ENCODE results near the gene ACER1. TPM values are rescaled to one million over a fixed set of nuclear protein-coding genes. Genes with fewer than 3 reads are reported as not detected.

Gene ACER1
- total and polyA plus RNA-seq, 4 donors = 0.07 TPM; not detected in 3

DNA sequence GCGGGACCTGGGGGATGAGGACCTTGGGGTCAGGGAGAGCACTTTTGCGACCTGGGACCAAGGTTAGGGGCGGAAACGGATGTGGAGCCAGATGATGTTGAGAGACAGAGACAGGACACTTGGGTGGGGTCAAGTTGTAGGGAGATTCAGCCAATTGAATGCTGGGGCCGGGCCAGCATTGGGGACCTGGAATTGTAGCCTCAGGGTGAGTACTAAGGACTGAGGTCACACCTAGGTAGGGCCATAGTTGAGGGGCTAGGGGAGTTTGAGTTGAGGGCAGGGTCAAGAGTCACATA, 40.3 kb upstream of the ACER1 start:
- TF ChIP-seq NR2F2 (IDR thresholded peaks at IDR 0.05) (peak; percentile 57), YY1 (IDR thresholded peaks at IDR 0.05) (no peak), HNF4A (conservative IDR thresholded peaks at IDR 0.05) (no peak)
- TF ChIP-seq, protein P1, sequence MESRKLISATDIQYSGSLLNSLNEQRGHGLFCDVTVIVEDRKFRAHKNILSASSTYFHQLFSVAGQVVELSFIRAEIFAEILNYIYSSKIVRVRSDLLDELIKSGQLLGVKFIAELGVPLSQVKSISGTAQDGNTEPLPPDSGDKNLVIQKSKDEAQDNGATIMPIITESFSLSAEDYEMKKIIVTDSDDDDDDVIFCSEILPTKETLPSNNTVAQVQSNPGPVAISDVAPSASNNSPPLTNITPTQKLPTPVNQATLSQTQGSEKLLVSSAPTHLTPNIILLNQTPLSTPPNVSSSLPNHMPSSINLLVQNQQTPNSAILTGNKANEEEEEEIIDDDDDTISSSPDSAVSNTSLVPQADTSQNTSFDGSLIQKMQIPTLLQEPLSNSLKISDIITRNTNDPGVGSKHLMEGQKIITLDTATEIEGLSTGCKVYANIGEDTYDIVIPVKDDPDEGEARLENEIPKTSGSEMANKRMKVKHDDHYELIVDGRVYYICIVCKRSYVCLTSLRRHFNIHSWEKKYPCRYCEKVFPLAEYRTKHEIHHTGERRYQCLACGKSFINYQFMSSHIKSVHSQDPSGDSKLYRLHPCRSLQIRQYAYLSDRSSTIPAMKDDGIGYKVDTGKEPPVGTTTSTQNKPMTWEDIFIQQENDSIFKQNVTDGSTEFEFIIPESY (IDR thresholded peaks at IDR 0.05) = no peak
- H3K4me3 ChIP-seq (ENCODE audit: low read depth in 1 of 3, low read length in 3 of 3) = peak overlapping the region in 2 of 3 donors; percentile 1 to 70
- no peaks in the 10 kb centered on the region for H3K9me3 ChIP-seq (ENCODE audit: control insufficient read depth in 4 of 4, low read length in 3 of 4)
- no peak overlapping the region for H3K9ac ChIP-seq (ENCODE audit: low read depth in 1 of 2, low read length in 2 of 2)
- H3K27ac ChIP-seq (ENCODE audit: low read depth in 1 of 2, low read length in 2 of 2) = peak overlapping the region in 1 of 2 donors; percentile 11
- peaks cover 2 to 12% (median 3%) of the 10 kb centered on the region in 4 donors for H3K36me3 ChIP-seq (ENCODE audit: control insufficient read depth in 4 of 4, insufficient read depth in 3 of 4, low read depth in 1 of 4, low read length in 3 of 4)
- peaks cover 2 to 14% (median 4%) of the 10 kb centered on the region in 4 donors for H3K4me1 ChIP-seq (ENCODE audit: control insufficient read depth in 4 of 4, insufficient read depth in 4 of 4, low read length in 3 of 4)
- DNase-seq (ENCODE audit: low spot score) = no peak
- no peaks in the 10 kb centered on the region for H3K27me3 ChIP-seq (ENCODE audit: control insufficient read depth in 4 of 4, insufficient read depth in 4 of 4, low read length in 3 of 4)
- 54% methylated on average over 5 of the region's 5 CpGs for WGBS

DNA sequence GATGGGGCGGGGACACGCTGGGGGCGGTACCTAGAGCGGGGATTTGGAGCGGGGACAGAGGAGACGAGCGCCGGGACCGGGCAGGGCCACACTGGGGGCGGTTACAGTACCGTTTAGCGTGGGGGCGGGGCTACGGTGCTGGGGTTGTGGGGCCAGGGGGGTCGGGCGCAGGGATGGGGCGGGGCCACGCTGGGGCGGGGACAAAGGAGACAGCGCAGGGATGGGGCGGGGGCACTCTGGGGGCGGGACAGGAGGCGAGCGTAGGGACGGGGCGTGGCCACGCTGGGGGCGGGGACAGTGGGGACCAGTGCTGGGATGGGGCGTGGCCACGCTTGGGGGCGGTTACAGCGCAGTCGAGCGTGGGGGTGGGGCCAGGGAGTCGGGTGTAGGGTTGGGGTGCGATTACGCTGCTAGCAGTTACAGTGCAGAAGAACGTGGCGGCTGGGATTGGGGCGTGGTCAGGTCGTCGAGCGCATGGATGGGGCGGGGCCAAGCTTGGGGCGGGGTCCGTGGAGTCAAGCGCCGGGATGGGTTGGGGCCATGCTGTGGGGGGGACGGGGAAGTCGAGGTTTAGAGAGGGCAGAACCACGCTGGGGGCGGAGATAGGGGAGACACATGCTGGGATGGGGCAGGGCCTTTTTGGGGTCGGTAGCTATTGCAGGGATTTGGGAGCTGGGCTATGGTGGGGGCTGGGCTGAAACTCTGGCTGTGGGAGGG, 39.8 kb upstream of the ACER1 start:
- H3K36me3 ChIP-seq (ENCODE audit: control insufficient read depth in 4 of 4, insufficient read depth in 3 of 4, low read depth in 1 of 4, low read length in 3 of 4) = peaks cover 0 to 10% (median 8%) of the 10 kb centered on the region in 4 donors
- no peaks in the 10 kb centered on the region for H3K27me3 ChIP-seq (ENCODE audit: control insufficient read depth in 4 of 4, insufficient read depth in 4 of 4, low read length in 3 of 4)
- DNase-seq (ENCODE audit: low spot score) = peak; percentile 99
- 2% methylated on average over 53 of the region's 53 CpGs for WGBS
- no peaks in the 10 kb centered on the region for H3K9me3 ChIP-seq (ENCODE audit: control insufficient read depth in 4 of 4, low read length in 3 of 4)
- no peak for TF ChIP-seq JUND (IDR thresholded peaks at IDR 0.05)
- no peak for TF ChIP-seq HNF4G (IDR thresholded peaks at IDR 0.05)
- TF ChIP-seq EGR1 (IDR thresholded peaks at IDR 0.05; ENCODE audit: low read depth in 2 of 2) = no peak
- no peak for TF ChIP-seq HNF4A (conservative IDR thresholded peaks at IDR 0.05)
- TF ChIP-seq, protein P2, sequence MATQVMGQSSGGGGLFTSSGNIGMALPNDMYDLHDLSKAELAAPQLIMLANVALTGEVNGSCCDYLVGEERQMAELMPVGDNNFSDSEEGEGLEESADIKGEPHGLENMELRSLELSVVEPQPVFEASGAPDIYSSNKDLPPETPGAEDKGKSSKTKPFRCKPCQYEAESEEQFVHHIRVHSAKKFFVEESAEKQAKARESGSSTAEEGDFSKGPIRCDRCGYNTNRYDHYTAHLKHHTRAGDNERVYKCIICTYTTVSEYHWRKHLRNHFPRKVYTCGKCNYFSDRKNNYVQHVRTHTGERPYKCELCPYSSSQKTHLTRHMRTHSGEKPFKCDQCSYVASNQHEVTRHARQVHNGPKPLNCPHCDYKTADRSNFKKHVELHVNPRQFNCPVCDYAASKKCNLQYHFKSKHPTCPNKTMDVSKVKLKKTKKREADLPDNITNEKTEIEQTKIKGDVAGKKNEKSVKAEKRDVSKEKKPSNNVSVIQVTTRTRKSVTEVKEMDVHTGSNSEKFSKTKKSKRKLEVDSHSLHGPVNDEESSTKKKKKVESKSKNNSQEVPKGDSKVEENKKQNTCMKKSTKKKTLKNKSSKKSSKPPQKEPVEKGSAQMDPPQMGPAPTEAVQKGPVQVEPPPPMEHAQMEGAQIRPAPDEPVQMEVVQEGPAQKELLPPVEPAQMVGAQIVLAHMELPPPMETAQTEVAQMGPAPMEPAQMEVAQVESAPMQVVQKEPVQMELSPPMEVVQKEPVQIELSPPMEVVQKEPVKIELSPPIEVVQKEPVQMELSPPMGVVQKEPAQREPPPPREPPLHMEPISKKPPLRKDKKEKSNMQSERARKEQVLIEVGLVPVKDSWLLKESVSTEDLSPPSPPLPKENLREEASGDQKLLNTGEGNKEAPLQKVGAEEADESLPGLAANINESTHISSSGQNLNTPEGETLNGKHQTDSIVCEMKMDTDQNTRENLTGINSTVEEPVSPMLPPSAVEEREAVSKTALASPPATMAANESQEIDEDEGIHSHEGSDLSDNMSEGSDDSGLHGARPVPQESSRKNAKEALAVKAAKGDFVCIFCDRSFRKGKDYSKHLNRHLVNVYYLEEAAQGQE (IDR thresholded peaks at IDR 0.05) = peak; percentile 7
- TF ChIP-seq, protein P3, sequence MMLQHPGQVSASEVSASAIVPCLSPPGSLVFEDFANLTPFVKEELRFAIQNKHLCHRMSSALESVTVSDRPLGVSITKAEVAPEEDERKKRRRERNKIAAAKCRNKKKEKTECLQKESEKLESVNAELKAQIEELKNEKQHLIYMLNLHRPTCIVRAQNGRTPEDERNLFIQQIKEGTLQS (IDR thresholded peaks at IDR 0.05) = no peak
- TF ChIP-seq SP1 (IDR thresholded peaks at IDR 0.05) = peak; percentile 47
- peaks cover 2 to 14% (median 4%) of the 10 kb centered on the region in 4 donors for H3K4me1 ChIP-seq (ENCODE audit: control insufficient read depth in 4 of 4, insufficient read depth in 4 of 4, low read length in 3 of 4)
- H3K27ac ChIP-seq (ENCODE audit: low read depth in 1 of 2, low read length in 2 of 2) = peak overlapping the region; percentile 98 to 99
- peak overlapping the region; percentile 49 to 79 (median 70) for H3K4me3 ChIP-seq (ENCODE audit: low read depth in 1 of 3, low read length in 3 of 3)
- peak overlapping the region in 1 of 2 donors; percentile 45 for H3K9ac ChIP-seq (ENCODE audit: low read depth in 1 of 2, low read length in 2 of 2)

DNA sequence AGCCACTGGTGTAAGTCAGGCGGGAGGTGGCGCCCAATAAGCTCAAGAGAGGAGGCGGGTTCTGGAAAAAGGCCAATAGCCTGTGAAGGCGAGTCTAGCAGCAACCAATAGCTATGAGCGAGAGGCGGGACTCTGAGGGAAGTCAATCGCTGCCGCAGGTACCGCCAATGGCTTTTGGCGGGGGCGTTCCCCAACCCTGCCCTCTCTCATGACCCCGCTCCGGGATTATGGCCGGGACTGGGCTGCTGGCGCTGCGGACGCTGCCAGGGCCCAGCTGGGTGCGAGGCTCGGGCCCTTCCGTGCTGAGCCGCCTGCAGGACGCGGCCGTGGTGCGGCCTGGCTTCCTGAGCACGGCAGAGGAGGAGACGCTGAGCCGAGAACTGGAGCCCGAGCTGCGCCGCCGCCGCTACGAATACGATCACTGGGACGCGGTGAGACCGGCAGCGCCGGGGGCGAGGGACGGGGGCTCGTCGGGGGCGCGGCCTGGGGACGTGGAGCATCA, 39.2 kb upstream of the ACER1 start, which contains the start of gene ALKBH7:
TSS of gene ALKBH7 (plus strand) at position 201 of the 502 bp plus-strand sequence. CDS start at position 228, 27 bp downstream.
- H3K9me3 ChIP-seq (ENCODE audit: control insufficient read depth in 4 of 4, low read length in 3 of 4) = no peaks in the 10 kb centered on the region
- H3K27me3 ChIP-seq (ENCODE audit: control insufficient read depth in 4 of 4, insufficient read depth in 4 of 4, low read length in 3 of 4) = no peaks in the 10 kb centered on the region
- peak within 1 kb of the TSS; percentile 49 to 79 (median 70) for H3K4me3 ChIP-seq (ENCODE audit: low read depth in 1 of 3, low read length in 3 of 3)
- WGBS = under 1% methylated on average over 47 of the region's 47 CpGs
- H3K27ac ChIP-seq (ENCODE audit: low read depth in 1 of 2, low read length in 2 of 2) = peak within 1 kb of the TSS; percentile 98 to 99
- H3K4me1 ChIP-seq (ENCODE audit: control insufficient read depth in 4 of 4, insufficient read depth in 4 of 4, low read length in 3 of 4) = peaks cover 2 to 14% (median 4%) of the 10 kb centered on the region in 4 donors
- peak; percentile 96 for DNase-seq (ENCODE audit: low spot score)
- peaks cover 2 to 13% (median 10%) of the 10 kb centered on the region in 4 donors for H3K36me3 ChIP-seq (ENCODE audit: control insufficient read depth in 4 of 4, insufficient read depth in 3 of 4, low read depth in 1 of 4, low read length in 3 of 4)
- H3K9ac ChIP-seq (ENCODE audit: low read depth in 1 of 2, low read length in 2 of 2) = peak within 1 kb of the TSS; percentile 46 to 62
- TF ChIP-seq, protein P4, sequence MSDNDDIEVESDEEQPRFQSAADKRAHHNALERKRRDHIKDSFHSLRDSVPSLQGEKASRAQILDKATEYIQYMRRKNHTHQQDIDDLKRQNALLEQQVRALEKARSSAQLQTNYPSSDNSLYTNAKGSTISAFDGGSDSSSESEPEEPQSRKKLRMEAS (IDR thresholded peaks at IDR 0.05) = peak; percentile 37
- TF ChIP-seq, protein P5, sequence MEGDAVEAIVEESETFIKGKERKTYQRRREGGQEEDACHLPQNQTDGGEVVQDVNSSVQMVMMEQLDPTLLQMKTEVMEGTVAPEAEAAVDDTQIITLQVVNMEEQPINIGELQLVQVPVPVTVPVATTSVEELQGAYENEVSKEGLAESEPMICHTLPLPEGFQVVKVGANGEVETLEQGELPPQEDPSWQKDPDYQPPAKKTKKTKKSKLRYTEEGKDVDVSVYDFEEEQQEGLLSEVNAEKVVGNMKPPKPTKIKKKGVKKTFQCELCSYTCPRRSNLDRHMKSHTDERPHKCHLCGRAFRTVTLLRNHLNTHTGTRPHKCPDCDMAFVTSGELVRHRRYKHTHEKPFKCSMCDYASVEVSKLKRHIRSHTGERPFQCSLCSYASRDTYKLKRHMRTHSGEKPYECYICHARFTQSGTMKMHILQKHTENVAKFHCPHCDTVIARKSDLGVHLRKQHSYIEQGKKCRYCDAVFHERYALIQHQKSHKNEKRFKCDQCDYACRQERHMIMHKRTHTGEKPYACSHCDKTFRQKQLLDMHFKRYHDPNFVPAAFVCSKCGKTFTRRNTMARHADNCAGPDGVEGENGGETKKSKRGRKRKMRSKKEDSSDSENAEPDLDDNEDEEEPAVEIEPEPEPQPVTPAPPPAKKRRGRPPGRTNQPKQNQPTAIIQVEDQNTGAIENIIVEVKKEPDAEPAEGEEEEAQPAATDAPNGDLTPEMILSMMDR (IDR thresholded peaks at IDR 0.05; ENCODE audit: low read depth, low read length, missing input control) = no peak
- TF ChIP-seq, protein P1 (IDR thresholded peaks at IDR 0.05) = no peak
- TF ChIP-seq FOXA1 (IDR thresholded peaks at IDR 0.05) (no peak), JUND (IDR thresholded peaks at IDR 0.05) (peak in 1 of 2 donors; percentile 56), YY1 (IDR thresholded peaks at IDR 0.05) (peak; percentile 79), GABPA (IDR thresholded peaks at IDR 0.05 in 1 of 2, conservative IDR thresholded peaks at IDR 0.05 in 1 of 2) (peak in 1 of 2 donors; percentile 56), TAF1 (conservative IDR thresholded peaks at IDR 0.05) (no peak), HNF4A (conservative IDR thresholded peaks at IDR 0.05) (peak in 1 of 2 donors; percentile 37)

Measured in liver (tissue), 9 donors.